Measurements from ENCODE around the gene CARMIL1. TPM values are rescaled to one million over a fixed set of nuclear protein-coding genes. Genes with fewer than 3 reads are reported as not detected.

Gene CARMIL1
- total and polyA plus RNA-seq, 2 of the 8 experiments (the other 6 are each of a cell fraction or from before 2014, with no cell fraction given), result 20.3 to 40.4 TPM

DNA sequence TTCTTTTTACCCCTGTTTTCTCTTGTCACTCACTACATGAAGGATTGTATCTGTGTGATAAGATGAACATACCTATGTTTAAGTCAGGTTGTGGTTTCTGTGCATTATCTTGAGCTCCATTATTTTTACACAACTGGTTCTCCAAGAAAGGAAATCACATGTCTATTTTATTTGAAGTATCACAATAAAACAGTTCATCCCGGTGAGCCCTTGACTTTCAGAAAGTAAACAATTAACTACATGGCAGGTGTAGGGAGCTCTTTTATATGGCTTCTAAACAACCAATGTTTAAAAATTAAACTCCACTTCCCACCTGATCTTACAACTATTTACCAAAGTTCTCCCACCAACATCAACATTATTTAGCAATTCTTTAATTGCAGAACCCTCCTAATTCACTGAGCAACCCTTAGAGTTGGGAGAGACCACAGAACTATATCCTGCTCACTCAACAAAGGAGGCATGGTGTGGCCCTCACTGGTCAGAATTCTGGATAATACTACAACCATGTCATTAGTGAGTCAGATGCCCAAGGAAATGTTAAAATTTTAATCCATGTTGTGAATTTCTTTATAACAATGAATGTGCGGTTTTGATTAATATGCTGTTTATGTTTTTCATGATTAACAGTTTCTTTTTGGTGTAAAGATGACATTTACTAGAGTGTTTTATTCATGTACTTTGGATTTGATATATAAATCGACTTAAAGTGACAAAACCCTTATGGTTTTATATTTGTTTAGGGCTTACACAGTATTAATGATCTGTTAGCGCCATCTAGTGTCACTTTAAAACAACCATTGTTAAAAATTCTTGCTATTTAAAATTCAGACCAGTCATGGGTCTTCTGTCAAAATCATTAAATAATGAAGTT lies 322.9 kb downstream of the CARMIL1 start:
- DNase-seq (ENCODE audit: low read depth in 1 of 2, low spot score in 2 of 2), result no peak
- Histone ChIP-seq H2BK15ac (ENCODE audit: low read length) (no peak overlapping the region), H3K79me1 (ENCODE audit: low read depth, low read length) (no peaks in the 10 kb centered on the region), H3K4me1 (replicated peaks in 1 of 4; ENCODE audit: control insufficient read depth in 3 of 4, insufficient read depth in 4 of 4, low read length in 3 of 4) (no peaks in the 10 kb centered on the region), H4K5ac (ENCODE audit: insufficient read length, low read depth, low read length) (no peak overlapping the region), H3K79me2 (ENCODE audit: control insufficient read depth in 1 of 2, insufficient read depth in 2 of 2, low read length in 2 of 2) (no peaks in the 10 kb centered on the region), H3K9ac (replicated peaks in 1 of 4; ENCODE audit: extremely low read depth in 1 of 4, low read depth in 3 of 4, low read length in 3 of 4) (no peak overlapping the region), H2AFZ (ENCODE audit: low read length) (no peak overlapping the region), H4K91ac (replicated peaks; ENCODE audit: insufficient read length, low read length) (no peak overlapping the region), H2AK5ac (ENCODE audit: low read depth, low read length) (no peak overlapping the region), H3K4ac (replicated peaks; ENCODE audit: insufficient read length, low read depth, low read length) (no peak overlapping the region), H2BK20ac (ENCODE audit: low read length) (no peak overlapping the region), H3K36me3 (ENCODE audit: control insufficient read depth in 2 of 4, insufficient read depth in 4 of 4, low read length in 3 of 4) (no peaks in the 10 kb centered on the region; a peak in 3 of 8 replicates), H3K4me2 (ENCODE audit: insufficient read depth in 1 of 2, low read depth in 2 of 2, low read length in 2 of 2) (no peak overlapping the region), H2BK5ac (ENCODE audit: low read depth, low read length) (no peak overlapping the region), H2BK120ac (replicated peaks; ENCODE audit: low read depth, low read length) (no peak overlapping the region), H4K8ac (ENCODE audit: extremely low read depth, insufficient read depth, low read length) (no peak overlapping the region), H3K14ac (ENCODE audit: insufficient read length) (no peak overlapping the region), H3K4me3 (ENCODE audit: extremely low read depth in 1 of 4, insufficient read depth in 2 of 4, low read depth in 3 of 4, low read length in 4 of 4) (no peak overlapping the region), H3K9me3 (ENCODE audit: insufficient read depth in 2 of 2, low read depth in 1 of 2, low read length in 1 of 2) (no peaks in the 10 kb centered on the region), H3K56ac (replicated peaks; ENCODE audit: insufficient read length, low read depth, low read length) (no peak overlapping the region), H3K27ac (ENCODE audit: low read depth, low read length) (no peak overlapping the region), H3K18ac (ENCODE audit: extremely low read depth, low read length) (no peak overlapping the region), H3K23me2 (ENCODE audit: low read depth, low read length) (no peaks in the 10 kb centered on the region), H2BK12ac (ENCODE audit: low read depth, low read length) (no peak overlapping the region), H4K20me1 (replicated peaks in 1 of 2; ENCODE audit: control insufficient read depth in 1 of 2, insufficient read depth in 2 of 2, low read length in 2 of 2) (no peaks in the 10 kb centered on the region), H3K23ac (ENCODE audit: insufficient read length) (no peak overlapping the region), H3K27me3 (replicated peaks in 1 of 4; ENCODE audit: control insufficient read depth in 3 of 4, extremely low read depth in 1 of 4, insufficient read depth in 3 of 4, low read length in 3 of 4) (no peaks in the 10 kb centered on the region)
- 63% methylated on average over 4 of the region's 4 CpGs; no CpG with 5 or more reads in 1 of the 2 experiments for WGBS, 2 experiments (ENCODE audit: extremely low coverage in 1 of 2, insufficient coverage in 1 of 2, insufficient read length in 1 of 2, insufficient replicate concordance in 2 of 2, low coverage in 1 of 2, low lambda C conversion rate in 2 of 2, missing lambda C conversion rate in 1 of 2)
- CTCF ChIA-PET (ENCODE audit: partially characterized antibody), result interaction anchor here (0.6 to 4.4 kb wide), 16 partner anchors 9 to 384 kb away, joined by 3 to 27 read pairs (median 4); no protein-coding TSS in a partner anchor
- POLR2A ChIA-PET (ENCODE audit: partially characterized antibody), result no interaction called here
- FAIRE-seq, result peak; percentile 60
- TF ChIP-seq EP300 (IDR thresholded peaks at IDR 0.05; ENCODE audit: borderline replicate concordance in 1 of 2, low read depth in 2 of 2, low read length in 2 of 2), result no peak
- no peak for TF ChIP-seq SIN3A (conservative IDR thresholded peaks at IDR 0.05 in 1 of 2, IDR thresholded peaks at IDR 0.05 in 1 of 2; ENCODE audit: low read depth in 1 of 2, low read length in 2 of 2)
- no peak for TF ChIP-seq SRF (IDR thresholded peaks at IDR 0.05; ENCODE audit: low read depth, low read length)
- no peak for TF ChIP-seq TAF7 (optimal IDR thresholded peaks at IDR 0.05; ENCODE audit: borderline replicate concordance, low read depth, low read length)
- TF ChIP-seq SIRT6 (IDR thresholded peaks at IDR 0.05; ENCODE audit: low read length), result no peak
- TF ChIP-seq, protein P1, sequence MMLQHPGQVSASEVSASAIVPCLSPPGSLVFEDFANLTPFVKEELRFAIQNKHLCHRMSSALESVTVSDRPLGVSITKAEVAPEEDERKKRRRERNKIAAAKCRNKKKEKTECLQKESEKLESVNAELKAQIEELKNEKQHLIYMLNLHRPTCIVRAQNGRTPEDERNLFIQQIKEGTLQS (IDR thresholded peaks at IDR 0.05; ENCODE audit: insufficient read depth, low read depth, low read length), result no peak
- TF ChIP-seq FOSL1 (IDR thresholded peaks at IDR 0.05; ENCODE audit: insufficient read depth, low read depth, low read length), result no peak
- TF ChIP-seq, protein P2, sequence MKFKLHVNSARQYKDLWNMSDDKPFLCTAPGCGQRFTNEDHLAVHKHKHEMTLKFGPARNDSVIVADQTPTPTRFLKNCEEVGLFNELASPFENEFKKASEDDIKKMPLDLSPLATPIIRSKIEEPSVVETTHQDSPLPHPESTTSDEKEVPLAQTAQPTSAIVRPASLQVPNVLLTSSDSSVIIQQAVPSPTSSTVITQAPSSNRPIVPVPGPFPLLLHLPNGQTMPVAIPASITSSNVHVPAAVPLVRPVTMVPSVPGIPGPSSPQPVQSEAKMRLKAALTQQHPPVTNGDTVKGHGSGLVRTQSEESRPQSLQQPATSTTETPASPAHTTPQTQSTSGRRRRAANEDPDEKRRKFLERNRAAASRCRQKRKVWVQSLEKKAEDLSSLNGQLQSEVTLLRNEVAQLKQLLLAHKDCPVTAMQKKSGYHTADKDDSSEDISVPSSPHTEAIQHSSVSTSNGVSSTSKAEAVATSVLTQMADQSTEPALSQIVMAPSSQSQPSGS (IDR thresholded peaks at IDR 0.05; ENCODE audit: low read length), result no peak
- no peak for TF ChIP-seq MAFK (IDR thresholded peaks at IDR 0.05; ENCODE audit: low read depth, low read length)

All from H1 (cell line).